Measurements from ENCODE around the gene ZBTB45. TPM values are rescaled to one million over a fixed set of nuclear protein-coding genes. Genes with fewer than 3 reads are reported as not detected.

Gene ZBTB45
- total and polyA plus RNA-seq, 10 of the 15 experiments (the other 5 are each of a cell fraction or from before 2014, with no cell fraction given): 0.29 to 17.2 (median 4.2) TPM

DNA sequence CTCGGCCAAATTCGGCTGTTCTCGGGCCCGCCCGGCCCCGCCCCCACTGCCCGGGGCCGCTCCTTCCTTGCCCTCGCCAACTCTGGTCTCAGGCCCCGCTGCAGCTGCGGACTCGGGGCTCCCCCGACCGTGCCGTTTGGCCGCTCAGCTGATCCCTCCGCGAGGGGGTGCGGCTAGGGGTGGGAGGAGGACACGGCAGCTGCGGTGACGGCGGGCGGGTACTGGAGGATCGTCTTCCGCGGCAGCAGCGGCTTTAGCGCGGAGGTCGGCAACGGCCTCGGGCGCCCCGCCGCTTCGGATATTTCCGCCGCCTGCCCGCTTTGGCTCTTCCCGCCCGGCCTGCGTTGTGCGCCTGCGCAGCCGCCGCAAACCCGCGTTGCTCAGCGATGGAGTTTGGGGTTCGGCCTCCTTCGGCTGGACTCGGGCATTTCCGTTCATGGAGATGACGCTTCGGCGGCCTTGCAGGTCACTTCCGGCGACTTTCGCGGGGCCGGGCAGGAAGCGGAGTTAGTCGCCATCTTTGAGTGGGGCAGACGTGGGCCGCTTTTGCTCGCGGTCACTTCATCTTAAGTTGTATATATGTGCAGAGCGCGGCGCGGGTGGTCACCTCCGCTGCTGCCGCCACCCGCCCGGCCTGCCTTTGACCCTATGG lies 39.1 kb upstream of the ZBTB45 start (continued):
- TF ChIP-seq NR2C1 (IDR thresholded peaks at IDR 0.05) (peak; percentile 63), CHD2 (IDR thresholded peaks at IDR 0.05; ENCODE audit: borderline replicate concordance, low read depth, low read length) (peak; percentile 54), SREBF1 (IDR thresholded peaks at IDR 0.05; ENCODE audit: low read length) (no peak), DPF2 (IDR thresholded peaks at IDR 0.05) (peak; percentile 41), FOXM1 (IDR thresholded peaks at IDR 0.05; ENCODE audit: low read depth, low read length) (no peak), SIX5 (IDR thresholded peaks at IDR 0.05; ENCODE audit: low read depth, low read length, severe bottlenecking) (peak; percentile 62), PAX5 (IDR thresholded peaks at IDR 0.05; ENCODE audit: borderline replicate concordance, low read depth, low read length) (no peak), TBL1XR1 (IDR thresholded peaks at IDR 0.05; ENCODE audit: low read depth, low read length) (peak; percentile 30), POLR2AphosphoS2 (IDR thresholded peaks at IDR 0.05; ENCODE audit: low read depth, low read length) (peak; percentile 15; the same call in 1 of the 2 replicates), JUND (IDR thresholded peaks at IDR 0.05; ENCODE audit: low read depth, low read length) (no peak), SRF (IDR thresholded peaks at IDR 0.05; ENCODE audit: low read depth in 2 of 2, low read length in 2 of 2) (peak; percentile 54 to 61; a peak in 3 of 4 replicates), NRF1 (conservative IDR thresholded peaks at IDR 0.05; ENCODE audit: low read depth, low read length) (peak; percentile 83), CREM (IDR thresholded peaks at IDR 0.05; ENCODE audit: low read depth) (peak; percentile 86), TCF12 (IDR thresholded peaks at IDR 0.05; ENCODE audit: low read depth, low read length) (peak; percentile 88), SP1 (IDR thresholded peaks at IDR 0.05; ENCODE audit: low read depth, low read length) (peak; percentile 47), TAF1 (IDR thresholded peaks at IDR 0.05; ENCODE audit: borderline replicate concordance, low read depth, low read length) (peak; percentile 48; the same call in 1 of the 2 replicates), MTA3 (IDR thresholded peaks at IDR 0.05; ENCODE audit: borderline replicate concordance, low read length) (no peak), POLR2A (IDR thresholded peaks at IDR 0.05; ENCODE audit: low read depth, low read length) (peak; percentile 83), MEF2A (IDR thresholded peaks at IDR 0.05; ENCODE audit: insufficient read depth, low read depth, low read length) (0 out of 2 replicates have a peak, but pooled peaks have one; percentile 53), TCF3 (IDR thresholded peaks at IDR 0.05; ENCODE audit: borderline replicate concordance, insufficient read depth, low read depth, low read length) (peak; percentile 87)
- TF ChIP-seq, protein P1, sequence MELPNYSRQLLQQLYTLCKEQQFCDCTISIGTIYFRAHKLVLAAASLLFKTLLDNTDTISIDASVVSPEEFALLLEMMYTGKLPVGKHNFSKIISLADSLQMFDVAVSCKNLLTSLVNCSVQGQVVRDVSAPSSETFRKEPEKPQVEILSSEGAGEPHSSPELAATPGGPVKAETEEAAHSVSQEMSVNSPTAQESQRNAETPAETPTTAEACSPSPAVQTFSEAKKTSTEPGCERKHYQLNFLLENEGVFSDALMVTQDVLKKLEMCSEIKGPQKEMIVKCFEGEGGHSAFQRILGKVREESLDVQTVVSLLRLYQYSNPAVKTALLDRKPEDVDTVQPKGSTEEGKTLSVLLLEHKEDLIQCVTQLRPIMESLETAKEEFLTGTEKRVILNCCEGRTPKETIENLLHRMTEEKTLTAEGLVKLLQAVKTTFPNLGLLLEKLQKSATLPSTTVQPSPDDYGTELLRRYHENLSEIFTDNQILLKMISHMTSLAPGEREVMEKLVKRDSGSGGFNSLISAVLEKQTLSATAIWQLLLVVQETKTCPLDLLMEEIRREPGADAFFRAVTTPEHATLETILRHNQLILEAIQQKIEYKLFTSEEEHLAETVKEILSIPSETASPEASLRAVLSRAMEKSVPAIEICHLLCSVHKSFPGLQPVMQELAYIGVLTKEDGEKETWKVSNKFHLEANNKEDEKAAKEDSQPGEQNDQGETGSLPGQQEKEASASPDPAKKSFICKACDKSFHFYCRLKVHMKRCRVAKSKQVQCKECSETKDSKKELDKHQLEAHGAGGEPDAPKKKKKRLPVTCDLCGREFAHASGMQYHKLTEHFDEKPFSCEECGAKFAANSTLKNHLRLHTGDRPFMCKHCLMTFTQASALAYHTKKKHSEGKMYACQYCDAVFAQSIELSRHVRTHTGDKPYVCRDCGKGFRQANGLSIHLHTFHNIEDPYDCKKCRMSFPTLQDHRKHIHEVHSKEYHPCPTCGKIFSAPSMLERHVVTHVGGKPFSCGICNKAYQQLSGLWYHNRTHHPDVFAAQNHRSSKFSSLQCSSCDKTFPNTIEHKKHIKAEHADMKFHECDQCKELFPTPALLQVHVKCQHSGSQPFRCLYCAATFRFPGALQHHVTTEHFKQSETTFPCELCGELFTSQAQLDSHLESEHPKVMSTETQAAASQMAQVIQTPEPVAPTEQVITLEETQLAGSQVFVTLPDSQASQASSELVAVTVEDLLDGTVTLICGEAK (IDR thresholded peaks at IDR 0.05; ENCODE audit: borderline replicate concordance): peak; percentile 80
- TF ChIP-seq, protein P2, sequence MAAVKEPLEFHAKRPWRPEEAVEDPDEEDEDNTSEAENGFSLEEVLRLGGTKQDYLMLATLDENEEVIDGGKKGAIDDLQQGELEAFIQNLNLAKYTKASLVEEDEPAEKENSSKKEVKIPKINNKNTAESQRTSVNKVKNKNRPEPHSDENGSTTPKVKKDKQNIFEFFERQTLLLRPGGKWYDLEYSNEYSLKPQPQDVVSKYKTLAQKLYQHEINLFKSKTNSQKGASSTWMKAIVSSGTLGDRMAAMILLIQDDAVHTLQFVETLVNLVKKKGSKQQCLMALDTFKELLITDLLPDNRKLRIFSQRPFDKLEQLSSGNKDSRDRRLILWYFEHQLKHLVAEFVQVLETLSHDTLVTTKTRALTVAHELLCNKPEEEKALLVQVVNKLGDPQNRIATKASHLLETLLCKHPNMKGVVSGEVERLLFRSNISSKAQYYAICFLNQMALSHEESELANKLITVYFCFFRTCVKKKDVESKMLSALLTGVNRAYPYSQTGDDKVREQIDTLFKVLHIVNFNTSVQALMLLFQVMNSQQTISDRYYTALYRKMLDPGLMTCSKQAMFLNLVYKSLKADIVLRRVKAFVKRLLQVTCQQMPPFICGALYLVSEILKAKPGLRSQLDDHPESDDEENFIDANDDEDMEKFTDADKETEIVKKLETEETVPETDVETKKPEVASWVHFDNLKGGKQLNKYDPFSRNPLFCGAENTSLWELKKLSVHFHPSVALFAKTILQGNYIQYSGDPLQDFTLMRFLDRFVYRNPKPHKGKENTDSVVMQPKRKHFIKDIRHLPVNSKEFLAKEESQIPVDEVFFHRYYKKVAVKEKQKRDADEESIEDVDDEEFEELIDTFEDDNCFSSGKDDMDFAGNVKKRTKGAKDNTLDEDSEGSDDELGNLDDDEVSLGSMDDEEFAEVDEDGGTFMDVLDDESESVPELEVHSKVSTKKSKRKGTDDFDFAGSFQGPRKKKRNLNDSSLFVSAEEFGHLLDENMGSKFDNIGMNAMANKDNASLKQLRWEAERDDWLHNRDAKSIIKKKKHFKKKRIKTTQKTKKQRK (IDR thresholded peaks at IDR 0.05; ENCODE audit: low read depth, low read length): no peak
- TF ChIP-seq, protein P3, sequence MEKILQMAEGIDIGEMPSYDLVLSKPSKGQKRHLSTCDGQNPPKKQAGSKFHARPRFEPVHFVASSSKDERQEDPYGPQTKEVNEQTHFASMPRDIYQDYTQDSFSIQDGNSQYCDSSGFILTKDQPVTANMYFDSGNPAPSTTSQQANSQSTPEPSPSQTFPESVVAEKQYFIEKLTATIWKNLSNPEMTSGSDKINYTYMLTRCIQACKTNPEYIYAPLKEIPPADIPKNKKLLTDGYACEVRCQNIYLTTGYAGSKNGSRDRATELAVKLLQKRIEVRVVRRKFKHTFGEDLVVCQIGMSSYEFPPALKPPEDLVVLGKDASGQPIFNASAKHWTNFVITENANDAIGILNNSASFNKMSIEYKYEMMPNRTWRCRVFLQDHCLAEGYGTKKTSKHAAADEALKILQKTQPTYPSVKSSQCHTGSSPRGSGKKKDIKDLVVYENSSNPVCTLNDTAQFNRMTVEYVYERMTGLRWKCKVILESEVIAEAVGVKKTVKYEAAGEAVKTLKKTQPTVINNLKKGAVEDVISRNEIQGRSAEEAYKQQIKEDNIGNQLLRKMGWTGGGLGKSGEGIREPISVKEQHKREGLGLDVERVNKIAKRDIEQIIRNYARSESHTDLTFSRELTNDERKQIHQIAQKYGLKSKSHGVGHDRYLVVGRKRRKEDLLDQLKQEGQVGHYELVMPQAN (conservative IDR thresholded peaks at IDR 0.05): no peak; the same call in 1 of the 2 replicates

All from GM12878 (cell line).